HepG2 (cell line): Measurements from ENCODE around the gene MTSS2. TPM values are rescaled to one million over a fixed set of nuclear protein-coding genes. Genes with fewer than 3 reads are reported as not detected.
A peak's percentile ranks its signal among the peaks of the same experiment; 100 is the strongest.

ENCODE experiments used
- ETV5 ChIP-seq: IDR thresholded peaks from 2 replicates; pipeline ENCODE4 v1.6.1; 2018; ENCODE audit warnings: missing biosample characterization, missing genetic modification reagents, inconsistent platforms, borderline replicate concordance
- KDM6A ChIP-seq: IDR thresholded peaks from 2 replicates; pipeline ENCODE4 v1.6.1; 2016; ENCODE audit warnings: low read depth
- NFKBIZ ChIP-seq: IDR thresholded peaks from 2 replicates; pipeline ENCODE4 v1.6.1; 2018; ENCODE audit warnings: missing genetic modification reagents, missing compliant biosample characterization
- POLR2A ChIP-seq, 2 experiments: IDR thresholded peaks; 2 replicates each; pipeline ENCODE4 v1.6.1; 2011; ENCODE audit warnings: low read depth in 2 of 2, low read length in 2 of 2, mild to moderate bottlenecking in 1 of 2, moderate library complexity in 1 of 2; ENCODE audit not compliant: insufficient read depth in 1 of 2
- RFX3 ChIP-seq: IDR thresholded peaks from 2 replicates; pipeline ENCODE4 v1.6.1; 2016; ENCODE audit warnings: missing biosample characterization, missing genetic modification reagents
- RFX5 ChIP-seq: IDR thresholded peaks from 2 replicates; pipeline ENCODE4 v1.6.1; 2011; ENCODE audit warnings: low read depth, low read length, improper control_type of control experiment
- ZNF431 ChIP-seq: sonication (generic); formaldehyde crosslinking; IDR thresholded peaks from 2 replicates; pipeline ENCODE4 v1.9.0; 2022; ENCODE audit warnings: missing genetic modification reagents, low read depth, mild to moderate bottlenecking, borderline replicate concordance
- polyA plus RNA-seq, 8 experiments: library from polyadenylated mRNA; depleted of rRNA in 3 of 8; stranded (reverse) in 7 of 8; unstranded in 1 of 8; fragments of >200 nt; fragmentation: Illumina TruSeq in 4 of 8; extraction: Trizol in 4 of 8; gene quantifications; 2 replicates each; pipeline versions ENCODE4 v1.2.1 to v1.2.3, GENCODE V29; 2011 to 2016; ENCODE audit warnings: low read depth in 4 of 8, missing spikeins in 1 of 8, mixed read lengths in 1 of 8; ENCODE audit not compliant: insufficient read depth in 1 of 8
- total RNA-seq, 5 experiments: library from RNA; depleted of rRNA; stranded (reverse); fragments of >200 nt; fragmentation: Illumina TruSeq; extraction: Trizol; gene quantifications; 2 replicates each; pipeline ENCODE4 v1.2.3, GENCODE V29; 2016; ENCODE audit warnings: low read depth in 1 of 5
- TF ChIP-seq, protein P1 (sequence below): sonication (generic); formaldehyde crosslinking; IDR thresholded peaks from 2 replicates; pipeline ENCODE4 v1.5.1; 2020; ENCODE audit warnings: mild to moderate bottlenecking, missing genetic modification reagents, moderate library complexity
- TF ChIP-seq, protein P2 (sequence below): IDR thresholded peaks from 2 replicates; pipeline ENCODE4 v1.6.1; 2018; ENCODE audit warnings: missing genetic modification reagents, mild to moderate bottlenecking, missing compliant biosample characterization
- TF ChIP-seq, protein P3 (sequence below): sonication (generic); formaldehyde crosslinking; IDR thresholded peaks from 2 replicates; pipeline ENCODE4 v1.4.0; 2020; ENCODE audit warnings: missing genetic modification reagents
- TF ChIP-seq, protein P4 (sequence below): sonication (generic); formaldehyde crosslinking; IDR thresholded peaks from 2 replicates; pipeline ENCODE4 v1.4.0; 2020; ENCODE audit warnings: missing genetic modification reagents
- TF ChIP-seq, protein P5 (sequence below): sonication (generic); formaldehyde crosslinking; IDR thresholded peaks from 2 replicates; pipeline ENCODE4 v1.4.0; 2020; ENCODE audit warnings: missing genetic modification reagents, mild to moderate bottlenecking, borderline replicate concordance
- TF ChIP-seq, protein P6 (sequence below): sonication (generic); formaldehyde crosslinking; conservative IDR thresholded peaks from 2 replicates; pipeline ENCODE4 v1.4.0; 2020; ENCODE audit warnings: missing genetic modification reagents

Gene MTSS2
- total and polyA plus RNA-seq, 2 of the 13 experiments (the other 11 are each of a cell fraction or from before 2014, with no cell fraction given): 132 to 242 TPM

DNA sequence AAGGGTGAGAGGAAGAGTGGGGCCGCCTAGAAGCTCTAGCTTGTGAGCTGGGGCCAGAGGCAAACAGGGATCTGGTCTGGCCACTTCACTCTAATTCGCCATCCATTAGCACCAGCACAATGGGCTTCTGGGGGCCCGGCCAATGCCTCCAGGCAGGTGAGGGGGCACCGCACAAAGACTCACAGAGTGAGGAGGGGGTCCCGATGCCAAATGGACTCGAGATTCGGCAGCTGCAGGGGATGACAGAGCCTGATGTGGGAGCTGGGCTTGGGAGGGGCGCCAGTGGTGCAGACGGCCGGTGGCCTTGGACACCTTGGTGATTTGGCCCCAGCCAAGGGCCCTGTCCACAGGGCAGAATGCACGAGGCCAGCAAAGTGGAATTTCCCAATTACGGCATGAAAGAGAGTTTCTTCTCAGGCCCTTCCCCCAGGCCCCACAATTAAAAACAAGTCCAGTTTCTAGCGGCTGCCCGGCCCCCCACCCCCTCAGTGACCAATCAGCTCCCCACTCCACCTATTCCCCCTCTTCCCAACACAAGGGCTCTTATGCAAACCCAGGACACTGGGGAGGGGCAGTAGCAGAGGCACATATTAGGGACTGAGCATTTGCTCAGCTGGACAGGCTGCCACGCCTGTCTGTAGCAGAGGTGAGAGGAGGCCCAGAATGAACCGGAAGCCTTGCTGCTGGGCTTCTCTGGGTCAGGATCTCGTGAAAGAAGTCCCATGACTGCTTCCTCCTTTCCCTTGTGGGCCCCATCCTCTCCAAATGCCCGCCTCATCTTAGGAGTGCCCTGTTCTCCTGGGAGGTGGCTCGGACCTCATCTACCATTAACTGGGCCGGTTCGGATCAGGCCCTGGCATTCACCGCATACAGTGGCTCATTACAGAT is 39.4 kb upstream of the MTSS2 start (continued):
- peak; percentile 41; the same call in 1 of the 2 replicates for TF ChIP-seq RFX5
- TF ChIP-seq POLR2A (IDR thresholded peaks at IDR 0.05; ENCODE audit: insufficient read depth in 1 of 2, low read depth in 2 of 2, low read length in 2 of 2): peak; percentile 90 to 94
- TF ChIP-seq, protein P1, sequence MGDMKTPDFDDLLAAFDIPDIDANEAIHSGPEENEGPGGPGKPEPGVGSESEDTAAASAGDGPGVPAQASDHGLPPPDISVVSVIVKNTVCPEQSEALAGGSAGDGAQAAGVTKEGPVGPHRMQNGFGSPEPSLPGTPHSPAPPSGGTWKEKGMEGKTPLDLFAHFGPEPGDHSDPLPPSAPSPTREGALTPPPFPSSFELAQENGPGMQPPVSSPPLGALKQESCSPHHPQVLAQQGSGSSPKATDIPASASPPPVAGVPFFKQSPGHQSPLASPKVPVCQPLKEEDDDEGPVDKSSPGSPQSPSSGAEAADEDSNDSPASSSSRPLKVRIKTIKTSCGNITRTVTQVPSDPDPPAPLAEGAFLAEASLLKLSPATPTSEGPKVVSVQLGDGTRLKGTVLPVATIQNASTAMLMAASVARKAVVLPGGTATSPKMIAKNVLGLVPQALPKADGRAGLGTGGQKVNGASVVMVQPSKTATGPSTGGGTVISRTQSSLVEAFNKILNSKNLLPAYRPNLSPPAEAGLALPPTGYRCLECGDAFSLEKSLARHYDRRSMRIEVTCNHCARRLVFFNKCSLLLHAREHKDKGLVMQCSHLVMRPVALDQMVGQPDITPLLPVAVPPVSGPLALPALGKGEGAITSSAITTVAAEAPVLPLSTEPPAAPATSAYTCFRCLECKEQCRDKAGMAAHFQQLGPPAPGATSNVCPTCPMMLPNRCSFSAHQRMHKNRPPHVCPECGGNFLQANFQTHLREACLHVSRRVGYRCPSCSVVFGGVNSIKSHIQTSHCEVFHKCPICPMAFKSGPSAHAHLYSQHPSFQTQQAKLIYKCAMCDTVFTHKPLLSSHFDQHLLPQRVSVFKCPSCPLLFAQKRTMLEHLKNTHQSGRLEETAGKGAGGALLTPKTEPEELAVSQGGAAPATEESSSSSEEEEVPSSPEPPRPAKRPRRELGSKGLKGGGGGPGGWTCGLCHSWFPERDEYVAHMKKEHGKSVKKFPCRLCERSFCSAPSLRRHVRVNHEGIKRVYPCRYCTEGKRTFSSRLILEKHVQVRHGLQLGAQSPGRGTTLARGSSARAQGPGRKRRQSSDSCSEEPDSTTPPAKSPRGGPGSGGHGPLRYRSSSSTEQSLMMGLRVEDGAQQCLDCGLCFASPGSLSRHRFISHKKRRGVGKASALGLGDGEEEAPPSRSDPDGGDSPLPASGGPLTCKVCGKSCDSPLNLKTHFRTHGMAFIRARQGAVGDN (CRISPR knock-in tag): peak; percentile 97
- TF ChIP-seq, protein P2, sequence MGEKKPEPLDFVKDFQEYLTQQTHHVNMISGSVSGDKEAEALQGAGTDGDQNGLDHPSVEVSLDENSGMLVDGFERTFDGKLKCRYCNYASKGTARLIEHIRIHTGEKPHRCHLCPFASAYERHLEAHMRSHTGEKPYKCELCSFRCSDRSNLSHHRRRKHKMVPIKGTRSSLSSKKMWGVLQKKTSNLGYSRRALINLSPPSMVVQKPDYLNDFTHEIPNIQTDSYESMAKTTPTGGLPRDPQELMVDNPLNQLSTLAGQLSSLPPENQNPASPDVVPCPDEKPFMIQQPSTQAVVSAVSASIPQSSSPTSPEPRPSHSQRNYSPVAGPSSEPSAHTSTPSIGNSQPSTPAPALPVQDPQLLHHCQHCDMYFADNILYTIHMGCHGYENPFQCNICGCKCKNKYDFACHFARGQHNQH (CRISPR knock-in tag): peak; percentile 90
- peak; percentile 49; the same call in 1 of the 2 replicates for TF ChIP-seq ZNF431 (CRISPR knock-in tag)
- peak; percentile 87 for TF ChIP-seq NFKBIZ
- TF ChIP-seq, protein P3, sequence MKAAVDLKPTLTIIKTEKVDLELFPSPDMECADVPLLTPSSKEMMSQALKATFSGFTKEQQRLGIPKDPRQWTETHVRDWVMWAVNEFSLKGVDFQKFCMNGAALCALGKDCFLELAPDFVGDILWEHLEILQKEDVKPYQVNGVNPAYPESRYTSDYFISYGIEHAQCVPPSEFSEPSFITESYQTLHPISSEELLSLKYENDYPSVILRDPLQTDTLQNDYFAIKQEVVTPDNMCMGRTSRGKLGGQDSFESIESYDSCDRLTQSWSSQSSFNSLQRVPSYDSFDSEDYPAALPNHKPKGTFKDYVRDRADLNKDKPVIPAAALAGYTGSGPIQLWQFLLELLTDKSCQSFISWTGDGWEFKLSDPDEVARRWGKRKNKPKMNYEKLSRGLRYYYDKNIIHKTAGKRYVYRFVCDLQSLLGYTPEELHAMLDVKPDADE (CRISPR knock-in tag): 0 out of 2 replicates have a peak, but pooled peaks have one; percentile 54
- peak; percentile 96 for TF ChIP-seq ETV5 (CRISPR knock-in tag)
- TF ChIP-seq, protein P4, sequence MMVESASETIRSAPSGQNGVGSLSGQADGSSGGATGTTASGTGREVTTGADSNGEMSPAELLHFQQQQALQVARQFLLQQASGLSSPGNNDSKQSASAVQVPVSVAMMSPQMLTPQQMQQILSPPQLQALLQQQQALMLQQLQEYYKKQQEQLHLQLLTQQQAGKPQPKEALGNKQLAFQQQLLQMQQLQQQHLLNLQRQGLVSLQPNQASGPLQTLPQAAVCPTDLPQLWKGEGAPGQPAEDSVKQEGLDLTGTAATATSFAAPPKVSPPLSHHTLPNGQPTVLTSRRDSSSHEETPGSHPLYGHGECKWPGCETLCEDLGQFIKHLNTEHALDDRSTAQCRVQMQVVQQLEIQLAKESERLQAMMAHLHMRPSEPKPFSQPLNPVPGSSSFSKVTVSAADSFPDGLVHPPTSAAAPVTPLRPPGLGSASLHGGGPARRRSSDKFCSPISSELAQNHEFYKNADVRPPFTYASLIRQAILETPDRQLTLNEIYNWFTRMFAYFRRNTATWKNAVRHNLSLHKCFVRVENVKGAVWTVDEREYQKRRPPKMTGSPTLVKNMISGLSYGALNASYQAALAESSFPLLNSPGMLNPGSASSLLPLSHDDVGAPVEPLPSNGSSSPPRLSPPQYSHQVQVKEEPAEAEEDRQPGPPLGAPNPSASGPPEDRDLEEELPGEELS (CRISPR knock-in tag): peak; percentile 91
- TF ChIP-seq, protein P5, sequence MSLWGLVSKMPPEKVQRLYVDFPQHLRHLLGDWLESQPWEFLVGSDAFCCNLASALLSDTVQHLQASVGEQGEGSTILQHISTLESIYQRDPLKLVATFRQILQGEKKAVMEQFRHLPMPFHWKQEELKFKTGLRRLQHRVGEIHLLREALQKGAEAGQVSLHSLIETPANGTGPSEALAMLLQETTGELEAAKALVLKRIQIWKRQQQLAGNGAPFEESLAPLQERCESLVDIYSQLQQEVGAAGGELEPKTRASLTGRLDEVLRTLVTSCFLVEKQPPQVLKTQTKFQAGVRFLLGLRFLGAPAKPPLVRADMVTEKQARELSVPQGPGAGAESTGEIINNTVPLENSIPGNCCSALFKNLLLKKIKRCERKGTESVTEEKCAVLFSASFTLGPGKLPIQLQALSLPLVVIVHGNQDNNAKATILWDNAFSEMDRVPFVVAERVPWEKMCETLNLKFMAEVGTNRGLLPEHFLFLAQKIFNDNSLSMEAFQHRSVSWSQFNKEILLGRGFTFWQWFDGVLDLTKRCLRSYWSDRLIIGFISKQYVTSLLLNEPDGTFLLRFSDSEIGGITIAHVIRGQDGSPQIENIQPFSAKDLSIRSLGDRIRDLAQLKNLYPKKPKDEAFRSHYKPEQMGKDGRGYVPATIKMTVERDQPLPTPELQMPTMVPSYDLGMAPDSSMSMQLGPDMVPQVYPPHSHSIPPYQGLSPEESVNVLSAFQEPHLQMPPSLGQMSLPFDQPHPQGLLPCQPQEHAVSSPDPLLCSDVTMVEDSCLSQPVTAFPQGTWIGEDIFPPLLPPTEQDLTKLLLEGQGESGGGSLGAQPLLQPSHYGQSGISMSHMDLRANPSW: peak; percentile 95; the same call in 1 of the 2 replicates
- no peak for TF ChIP-seq RFX3 (CRISPR knock-in tag)
- peak; percentile 82 for TF ChIP-seq KDM6A
- TF ChIP-seq, protein P6, sequence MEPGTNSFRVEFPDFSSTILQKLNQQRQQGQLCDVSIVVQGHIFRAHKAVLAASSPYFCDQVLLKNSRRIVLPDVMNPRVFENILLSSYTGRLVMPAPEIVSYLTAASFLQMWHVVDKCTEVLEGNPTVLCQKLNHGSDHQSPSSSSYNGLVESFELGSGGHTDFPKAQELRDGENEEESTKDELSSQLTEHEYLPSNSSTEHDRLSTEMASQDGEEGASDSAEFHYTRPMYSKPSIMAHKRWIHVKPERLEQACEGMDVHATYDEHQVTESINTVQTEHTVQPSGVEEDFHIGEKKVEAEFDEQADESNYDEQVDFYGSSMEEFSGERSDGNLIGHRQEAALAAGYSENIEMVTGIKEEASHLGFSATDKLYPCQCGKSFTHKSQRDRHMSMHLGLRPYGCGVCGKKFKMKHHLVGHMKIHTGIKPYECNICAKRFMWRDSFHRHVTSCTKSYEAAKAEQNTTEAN (CRISPR knock-in tag): peak; percentile 71; the same call in 1 of the 2 replicates
